Neutrophil (primary cell): Measurements from ENCODE around the gene POLA1.

Experiments
- H3K27ac ChIP-seq: fragments of 200-600 bp; sonication (generic); 2 replicates; pipeline ENCODE4 v1.5.1; 2016; ENCODE audit warnings: mild to moderate bottlenecking, moderate library complexity
- H3K27me3 ChIP-seq: fragments of 200-600 bp; sonication (generic); 2 replicates; pipeline ENCODE4 v1.6.0; 2016; ENCODE audit warnings: mild to moderate bottlenecking
- H3K36me3 ChIP-seq: fragments of 200-600 bp; sonication (generic); 2 replicates; pipeline ENCODE4 v1.5.1; 2017
- H3K4me1 ChIP-seq, 2 experiments: fragments of 200-600 bp in 1 of 2; sonication (generic) in 1 of 2; 1 replicate in 1 of 2; 2 replicates in 1 of 2; pipeline versions ENCODE4 v1.5.1 to v1.6.1; 2013 to 2016; ENCODE audit warnings: low read depth in 1 of 2, low read length in 1 of 2, mild to moderate bottlenecking in 1 of 2, moderate library complexity in 1 of 2; ENCODE audit not compliant: control insufficient read depth in 1 of 2, insufficient read depth in 1 of 2
- H3K4me3 ChIP-seq, 2 experiments: fragments of 200-600 bp in 1 of 2; sonication (generic) in 1 of 2; 1 replicate in 1 of 2; 2 replicates in 1 of 2; pipeline ENCODE4 v1.5.1; 2013 to 2016; ENCODE audit warnings: low read depth in 1 of 2, low read length in 1 of 2, mild to moderate bottlenecking in 1 of 2, moderate library complexity in 1 of 2
- H3K9me3 ChIP-seq: fragments of 200-600 bp; sonication (generic); 2 replicates; pipeline ENCODE4 v1.5.1; 2016
- CTCF ChIP-seq: fragments of 200-600 bp; sonication (generic); IDR thresholded peaks from 2 replicates; pipeline ENCODE4 v1.5.1; 2016; ENCODE audit warnings: antibody characterized with exemption

Gene POLA1

GRCh38 chrX:25039036-25039435 is 345.3 kb downstream of the POLA1 start:
- Histone ChIP-seq H3K4me3 (no peak overlapping the region), H3K36me3 (no peaks in the 10 kb centered on the region), H3K27me3 (no peaks in the 10 kb centered on the region), H3K9me3 (no peaks in the 10 kb centered on the region), H3K27ac (no peak overlapping the region), H3K4me1 (no peaks in the 10 kb centered on the region)
- TF ChIP-seq CTCF: no peak

DNA sequence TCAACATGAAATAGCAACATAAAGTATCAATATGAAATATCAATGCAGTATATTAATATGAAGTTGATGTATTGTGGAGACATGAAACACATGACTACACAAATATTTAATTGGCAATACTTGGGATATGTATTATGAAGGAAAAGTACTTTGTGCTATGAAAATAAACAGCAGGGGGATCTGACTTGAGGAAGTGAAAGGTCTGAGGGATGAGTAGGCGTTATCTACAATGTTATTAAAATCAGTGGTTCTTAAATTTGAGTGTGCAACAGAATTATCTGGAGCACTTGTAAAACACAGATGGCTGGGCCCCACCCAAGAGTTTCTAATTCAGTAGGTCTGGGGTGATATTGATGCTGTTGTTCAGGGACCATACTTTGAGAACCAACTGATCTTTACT is 349.5 kb downstream of the POLA1 start:
- Histone ChIP-seq H3K27ac (no peak overlapping the region), H3K36me3 (no peaks in the 10 kb centered on the region), H3K27me3 (no peaks in the 10 kb centered on the region), H3K9me3 (no peaks in the 10 kb centered on the region), H3K4me3 (no peak overlapping the region), H3K4me1 (no peaks in the 10 kb centered on the region)
- no peak for TF ChIP-seq CTCF
